Ovary (tissue), 3 donors: ENCODE results near the gene DAGLB.

Experiments used
- CTCF ChIP-seq, 3 donors: fragments of 450-650 bp in 2 of 3; fragments of 200-600 bp in 1 of 3; IDR thresholded peaks; one replicate each; pipeline versions ENCODE4 v1.5.1 to v1.8.0; 2016 to 2022; ENCODE audit warnings: antibody characterized with exemption in 3 of 3, mild to moderate bottlenecking in 1 of 3
- POLR2A ChIP-seq: fragments of 450-650 bp; IDR thresholded peaks from one replicate; pipeline ENCODE4 v1.6.1; 2017; ENCODE audit warnings: antibody characterized with exemption, mild to moderate bottlenecking, moderate library complexity
- donor health status: DM: no; HTN: no; CAD: no.

GRCh38 chr7:6395898-6396595, 51.7 kb downstream of the DAGLB start:
- no peak for TF ChIP-seq CTCF (IDR thresholded peaks at IDR 0.05)
- no peak for TF ChIP-seq POLR2A
